Astrocyte of the spinal cord (primary cell): ENCODE results near the gene EGF.

Source experiments
- DNase-seq: peaks from one replicate; pipeline ENCODE4 v3.0.0; 2011; ENCODE audit warnings: low read depth, low spot score
- H3K4me3 ChIP-seq: 2 replicates; pipeline ENCODE4 v1.5.1; 2011; ENCODE audit warnings: low read depth, mild to moderate bottlenecking, low read length, moderate library complexity
- CTCF ChIP-seq: IDR thresholded peaks from 2 replicates; pipeline ENCODE4 v1.5.1; 2012; ENCODE audit warnings: low read depth, mild to moderate bottlenecking, low read length, inconsistent platforms
- in situ Hi-C: cut with HindIII; loops from 2 replicates; pipeline ENCODE4 v1.10.0; 2017; ENCODE audit warnings: low sequenced_read_pairs

Gene EGF

GRCh38 chr4:109977854-109978501, 65.3 kb downstream of the EGF start:
- peak; percentile 65 for DNase-seq
- TF ChIP-seq CTCF: peak; percentile 62
- H3K4me3 ChIP-seq: no peak overlapping the region
- in situ Hi-C loops: no loop called here

GRCh38 chr4:109978704-109979454, 66.2 kb downstream of the EGF start:
- no peak overlapping the region for H3K4me3 ChIP-seq
- no peak for DNase-seq
- TF ChIP-seq CTCF: peak; percentile 14
- in situ Hi-C loops: no loop called here

- no peak overlapping the region for H3K4me3 ChIP-seq
- DNase-seq: peak; percentile 62
- in situ Hi-C loops: no loop called here
- no peak for TF ChIP-seq CTCF
Observed at GRCh38 chr4:109979920-109980717, 67.4 kb downstream of the EGF start.

- in situ Hi-C loops: no loop called here
- TF ChIP-seq CTCF: no peak
- no peak for DNase-seq
- H3K4me3 ChIP-seq: no peak overlapping the region
Observed at GRCh38 chr4:109981936-109982335, 69.3 kb downstream of the EGF start.

- H3K4me3 ChIP-seq: no peak overlapping the region
- in situ Hi-C loops: no loop called here
- no peak for DNase-seq
- no peak for TF ChIP-seq CTCF
Observed at GRCh38 chr4:109982521-109982920, 69.8 kb downstream of the EGF start.
